Measurements from ENCODE around the gene RBMS1. TPM values are rescaled to one million over a fixed set of nuclear protein-coding genes. Genes with fewer than 3 reads are reported as not detected.

The RBMS1 gene
- total RNA-seq, 3 donors from 2014 or later (not counting 1 experiment from before 2014, with no cell fraction given): 111 to 167 (median 132) TPM

DNA sequence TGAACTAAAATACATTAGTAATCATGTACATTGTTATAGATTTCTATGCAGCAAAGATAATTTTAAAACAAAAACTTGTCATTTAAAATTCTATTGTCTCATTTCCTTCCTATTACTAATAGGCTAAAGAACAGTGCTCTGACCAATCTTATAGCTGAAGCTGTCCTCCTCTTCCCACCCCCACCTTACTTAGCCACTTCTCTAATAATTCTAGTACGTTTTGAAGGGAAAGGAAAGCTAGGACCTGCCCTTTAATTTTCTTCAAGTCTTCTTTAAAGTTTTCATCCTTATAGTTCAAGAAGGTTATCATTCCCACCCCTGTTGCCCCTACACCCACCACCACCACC is 121.6 kb downstream of the RBMS1 start:
- Mint-ChIP-seq H3K9me3 (no peaks in the 10 kb centered on the region), H3K27ac (peak overlapping the region; percentile 72 to 86), H3K4me1 (peaks cover 83 to 90% of the 10 kb centered on the region in 2 donors), H3K4me3 (peak overlapping the region; percentile 59), H3K27me3 (ENCODE audit: low read depth in 2 of 2) (no peaks in the 10 kb centered on the region), H3K36me3 (no peaks in the 10 kb centered on the region)
- DNase-seq (no peak), ATAC-seq (peak in 1 of 3 donors; percentile 25)
- Histone ChIP-seq H3K36me3 (ENCODE audit: control insufficient read depth, insufficient read depth, low read length) (no peaks in the 10 kb centered on the region), H3K9me3 (ENCODE audit: control insufficient read depth, insufficient read depth, low read length) (no peaks in the 10 kb centered on the region), H3K27me3 (ENCODE audit: control insufficient read depth, insufficient read depth, low read length) (no peaks in the 10 kb centered on the region), H3K4me1 (ENCODE audit: control insufficient read depth, insufficient read depth, low read length) (peaks cover 64% of the 10 kb centered on the region), H3K4me3 (ENCODE audit: low read length) (no peak overlapping the region), H3K27ac (ENCODE audit: low read length) (no peak overlapping the region)
- 50% methylated on average over 1 of the region's 1 CpG for WGBS (ENCODE audit: insufficient coverage)
- intact Hi-C loops (cut with micrococcal nuclease): loop anchor here (2.0 to 5.0 kb wide), 2 partner anchors 17 to 35 kb away; no protein-coding TSS in a partner anchor
- TF ChIP-seq, protein P1, sequence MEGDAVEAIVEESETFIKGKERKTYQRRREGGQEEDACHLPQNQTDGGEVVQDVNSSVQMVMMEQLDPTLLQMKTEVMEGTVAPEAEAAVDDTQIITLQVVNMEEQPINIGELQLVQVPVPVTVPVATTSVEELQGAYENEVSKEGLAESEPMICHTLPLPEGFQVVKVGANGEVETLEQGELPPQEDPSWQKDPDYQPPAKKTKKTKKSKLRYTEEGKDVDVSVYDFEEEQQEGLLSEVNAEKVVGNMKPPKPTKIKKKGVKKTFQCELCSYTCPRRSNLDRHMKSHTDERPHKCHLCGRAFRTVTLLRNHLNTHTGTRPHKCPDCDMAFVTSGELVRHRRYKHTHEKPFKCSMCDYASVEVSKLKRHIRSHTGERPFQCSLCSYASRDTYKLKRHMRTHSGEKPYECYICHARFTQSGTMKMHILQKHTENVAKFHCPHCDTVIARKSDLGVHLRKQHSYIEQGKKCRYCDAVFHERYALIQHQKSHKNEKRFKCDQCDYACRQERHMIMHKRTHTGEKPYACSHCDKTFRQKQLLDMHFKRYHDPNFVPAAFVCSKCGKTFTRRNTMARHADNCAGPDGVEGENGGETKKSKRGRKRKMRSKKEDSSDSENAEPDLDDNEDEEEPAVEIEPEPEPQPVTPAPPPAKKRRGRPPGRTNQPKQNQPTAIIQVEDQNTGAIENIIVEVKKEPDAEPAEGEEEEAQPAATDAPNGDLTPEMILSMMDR (IDR thresholded peaks at IDR 0.05): no peak

DNA sequence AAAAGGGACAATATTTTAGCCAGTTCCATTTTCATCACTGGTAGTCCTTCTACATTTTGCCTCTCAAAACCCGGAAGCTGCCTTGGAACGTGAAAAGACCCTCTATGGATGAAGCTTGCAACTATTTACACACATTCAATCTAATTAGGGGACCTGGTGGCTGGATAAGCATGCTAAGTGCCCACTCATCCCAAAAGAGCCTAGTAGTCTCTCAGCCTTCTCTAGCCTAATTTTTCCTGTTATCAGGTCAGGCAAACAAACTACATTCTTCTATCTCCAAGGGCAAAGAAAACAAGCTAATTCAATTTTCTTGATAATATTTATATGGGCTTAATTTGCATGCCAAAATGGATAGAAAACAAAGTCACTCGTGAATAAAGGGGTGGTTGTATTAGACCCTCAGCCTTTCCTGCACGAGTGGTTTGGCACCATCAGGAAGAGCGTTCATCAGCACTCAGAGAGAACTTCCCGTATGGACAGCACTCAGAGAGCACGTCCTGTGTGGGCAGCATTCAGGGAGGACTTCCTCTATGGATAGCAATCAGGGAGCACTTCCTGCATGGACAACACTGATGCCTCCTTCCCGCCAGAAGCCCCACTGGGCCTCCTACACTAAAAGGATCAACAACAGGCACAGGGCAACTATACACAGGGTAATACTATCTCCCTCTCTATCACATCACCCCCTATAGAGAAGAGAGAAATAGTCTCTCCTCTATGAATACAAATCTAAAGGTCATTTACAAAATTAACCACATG is 122.2 kb downstream of the RBMS1 start:
- Mint-ChIP-seq H3K27ac (peak overlapping the region; percentile 72 to 86), H3K4me3 (peak overlapping the region; percentile 59), H3K36me3 (no peaks in the 10 kb centered on the region), H3K4me1 (peaks cover 79 to 88% of the 10 kb centered on the region in 2 donors), H3K27me3 (ENCODE audit: low read depth in 2 of 2) (no peaks in the 10 kb centered on the region), H3K9me3 (no peaks in the 10 kb centered on the region)
- DNase-seq (no peak), ATAC-seq (peak; percentile 17 to 28 (median 26))
- Histone ChIP-seq H3K4me3 (ENCODE audit: low read length) (no peak overlapping the region), H3K27me3 (ENCODE audit: control insufficient read depth, insufficient read depth, low read length) (no peaks in the 10 kb centered on the region), H3K9me3 (ENCODE audit: control insufficient read depth, insufficient read depth, low read length) (no peaks in the 10 kb centered on the region), H3K27ac (ENCODE audit: low read length) (no peak overlapping the region), H3K36me3 (ENCODE audit: control insufficient read depth, insufficient read depth, low read length) (peaks cover 3% of the 10 kb centered on the region), H3K4me1 (ENCODE audit: control insufficient read depth, insufficient read depth, low read length) (peaks cover 60% of the 10 kb centered on the region)
- TF ChIP-seq, protein P1 (IDR thresholded peaks at IDR 0.05): no peak
- 51% methylated on average over 8 of the region's 8 CpGs for WGBS (ENCODE audit: insufficient coverage)
- intact Hi-C loops (cut with micrococcal nuclease): loop anchor here (2.0 to 5.0 kb wide), 2 partner anchors 17 to 36 kb away; no protein-coding TSS in a partner anchor

DNA sequence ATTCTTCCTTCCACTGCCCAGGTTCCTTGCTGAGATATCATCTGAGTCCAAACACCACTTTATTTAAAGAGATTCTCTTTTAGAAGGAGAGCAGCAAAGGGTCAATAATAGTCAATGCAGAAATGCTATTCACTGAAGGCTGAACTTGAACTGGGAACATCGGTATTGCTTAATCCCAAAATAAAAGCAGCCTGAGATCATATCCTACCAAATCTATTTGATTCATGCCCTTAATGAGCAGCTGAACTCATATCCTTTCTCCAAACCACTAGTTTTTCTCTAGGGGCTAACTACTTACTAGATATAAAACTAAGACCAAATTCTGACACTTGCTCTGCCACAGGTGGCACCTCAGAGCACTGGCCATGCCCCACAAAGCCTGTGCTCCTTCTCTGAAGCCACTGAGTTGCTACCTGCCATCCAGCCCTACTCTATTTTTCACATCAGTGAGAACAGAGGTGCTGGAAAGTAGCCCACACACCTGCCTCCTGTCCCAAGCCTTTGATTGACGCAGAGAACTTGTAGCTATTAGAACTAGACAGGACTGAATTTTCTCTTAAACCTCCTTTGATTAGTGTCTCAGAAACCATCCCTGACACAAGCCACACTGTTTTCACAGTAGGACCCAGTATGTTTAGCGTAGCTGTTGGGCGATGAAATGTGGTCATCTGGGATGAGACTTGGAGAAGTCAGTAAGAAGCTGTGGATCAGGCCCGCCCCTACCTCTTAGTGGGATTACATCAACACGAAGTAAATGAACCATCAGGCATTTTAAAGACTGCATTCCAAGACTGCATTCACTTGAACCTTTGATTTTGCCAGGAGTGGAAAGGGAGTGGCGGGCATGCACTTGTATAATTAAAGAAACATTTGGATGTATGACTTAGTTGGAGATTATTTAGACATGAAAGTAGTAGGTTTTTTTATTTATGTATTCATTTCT is 124.3 kb downstream of the RBMS1 start:
- H3K4me1 ChIP-seq (ENCODE audit: control insufficient read depth, insufficient read depth, low read length): peaks cover 54% of the 10 kb centered on the region
- no peak for DNase-seq
- no peaks in the 10 kb centered on the region for H3K27me3 ChIP-seq (ENCODE audit: control insufficient read depth, insufficient read depth, low read length)
- H3K36me3 ChIP-seq (ENCODE audit: control insufficient read depth, insufficient read depth, low read length): peaks cover 13% of the 10 kb centered on the region
- no peaks in the 10 kb centered on the region for H3K9me3 ChIP-seq (ENCODE audit: control insufficient read depth, insufficient read depth, low read length)
- peak in 2 of 3 donors; percentile 40 to 42 for ATAC-seq
- TF ChIP-seq, protein P1 (IDR thresholded peaks at IDR 0.05): no peak
- peak overlapping the region; percentile 55 for H3K4me3 Mint-ChIP-seq
- H3K9me3 Mint-ChIP-seq: no peaks in the 10 kb centered on the region
- peaks cover 13% of the 10 kb centered on the region for H3K36me3 Mint-ChIP-seq
- intact Hi-C loops (cut with micrococcal nuclease): no loop called here
- H3K27ac ChIP-seq (ENCODE audit: low read length): no peak overlapping the region
- peak overlapping the region; percentile 73 to 83 for H3K27ac Mint-ChIP-seq
- H3K4me3 ChIP-seq (ENCODE audit: low read length): no peak overlapping the region
- 94% methylated on average over 7 of the region's 7 CpGs for WGBS (ENCODE audit: insufficient coverage)
- H3K27me3 Mint-ChIP-seq (ENCODE audit: low read depth in 2 of 2): no peaks in the 10 kb centered on the region
- H3K4me1 Mint-ChIP-seq: peaks cover 79 to 87% of the 10 kb centered on the region in 2 donors
